Measurements from ENCODE around the gene PRRT1.

The PRRT1 gene

DNA sequence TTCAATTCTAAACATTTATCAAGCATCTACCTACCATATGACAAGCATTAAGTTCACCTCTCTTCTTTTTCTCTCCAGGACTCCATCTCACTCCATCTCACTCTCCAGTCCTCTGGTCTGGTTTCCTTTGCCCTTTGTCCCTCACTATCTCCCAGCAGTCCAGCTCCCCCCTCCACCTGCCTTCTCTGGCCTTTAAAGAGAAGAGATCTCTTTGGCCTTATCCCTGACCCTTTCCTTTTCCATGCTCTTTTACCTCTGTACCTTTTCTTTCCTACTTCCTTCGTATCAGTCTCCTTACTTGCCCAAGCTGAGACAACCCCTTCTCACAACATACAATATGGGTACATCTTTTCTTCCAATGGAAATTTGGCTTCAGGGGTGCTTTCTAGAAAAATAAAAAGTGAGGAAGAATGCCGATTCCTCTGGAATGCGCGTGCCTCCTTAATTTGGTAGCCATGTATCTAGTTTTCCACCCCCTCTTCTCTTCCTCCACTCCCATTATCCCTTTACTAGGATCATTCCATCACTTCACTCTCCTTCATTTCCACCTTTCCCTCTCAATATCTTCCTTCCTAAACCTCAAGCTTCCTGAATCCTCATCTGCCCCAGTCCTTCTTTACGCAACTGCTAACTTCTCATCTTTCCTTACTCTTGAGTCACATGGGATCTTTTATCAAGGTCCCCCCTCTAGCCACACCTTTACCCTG lies 24.9 kb upstream of the PRRT1 start:
- Histone ChIP-seq H4K20me1 (ENCODE audit: insufficient read depth, low read length) (no peaks in the 10 kb centered on the region), H3K27ac (ENCODE audit: low read length) (peak overlapping the region; percentile 93), H3K4me1 (ENCODE audit: insufficient read depth, low read length) (peaks cover 53% of the 10 kb centered on the region), H3K9me3 (ENCODE audit: insufficient read depth, low read length, severe bottlenecking) (no peaks in the 10 kb centered on the region), H2AFZ (ENCODE audit: low read depth, low read length) (peak overlapping the region; percentile 73), H3K27me3 (ENCODE audit: insufficient read depth, low read length, poor library complexity) (no peaks in the 10 kb centered on the region), H3K9ac (ENCODE audit: low read depth, low read length) (peak overlapping the region; percentile 92), H3K4me3 (ENCODE audit: low read depth in 1 of 2, low read length in 2 of 2) (peak overlapping the region; percentile 17 to 91; a peak in 3 of 4 replicates), H3K36me3 (ENCODE audit: insufficient read depth, low read length) (peaks cover 22% of the 10 kb centered on the region), H3K4me2 (ENCODE audit: insufficient read depth, low read length) (peak overlapping the region; percentile 75), H3K79me2 (ENCODE audit: insufficient read depth, low read length) (peaks cover 47% of the 10 kb centered on the region)
- DNase-seq (no peak), ATAC-seq (ENCODE audit: insufficient read depth, low read depth) (no peak)
- no peak for TF ChIP-seq CTCF (IDR thresholded peaks at IDR 0.05; ENCODE audit: borderline replicate concordance, extremely low read depth, low read length, poor library complexity, severe bottlenecking)
- no peak for TF ChIP-seq EZH2 (IDR thresholded peaks at IDR 0.05; ENCODE audit: borderline replicate concordance, low read depth, low read length, severe bottlenecking)

- H3K27ac ChIP-seq (ENCODE audit: low read length) = peak within 1 kb of the TSS; percentile 93
- TF ChIP-seq EZH2 (IDR thresholded peaks at IDR 0.05; ENCODE audit: borderline replicate concordance, low read depth, low read length, severe bottlenecking) (no peak), CTCF (IDR thresholded peaks at IDR 0.05; ENCODE audit: borderline replicate concordance, extremely low read depth, low read length, poor library complexity, severe bottlenecking) (no peak)
- DNase-seq = peak; percentile 99
- H2AFZ ChIP-seq (ENCODE audit: low read depth, low read length) = peak within 1 kb of the TSS; percentile 86
- H3K4me3 ChIP-seq (ENCODE audit: low read depth in 1 of 2, low read length in 2 of 2) = peak within 1 kb of the TSS; percentile 91
- peak within 1 kb of the TSS; percentile 92 for H3K9ac ChIP-seq (ENCODE audit: low read depth, low read length)
- H3K9me3 ChIP-seq (ENCODE audit: insufficient read depth, low read length, severe bottlenecking) = no peaks in the 10 kb centered on the region
- peak; percentile 66 for ATAC-seq (ENCODE audit: insufficient read depth, low read depth)
- peak within 1 kb of the TSS; percentile 75 for H3K4me2 ChIP-seq (ENCODE audit: insufficient read depth, low read length)
- H3K36me3 ChIP-seq (ENCODE audit: insufficient read depth, low read length) = peaks cover 19% of the 10 kb centered on the region
- peaks cover 47% of the 10 kb centered on the region for H3K79me2 ChIP-seq (ENCODE audit: insufficient read depth, low read length)
- H3K4me1 ChIP-seq (ENCODE audit: insufficient read depth, low read length) = peaks cover 49% of the 10 kb centered on the region
- H4K20me1 ChIP-seq (ENCODE audit: insufficient read depth, low read length) = no peaks in the 10 kb centered on the region
- no peaks in the 10 kb centered on the region for H3K27me3 ChIP-seq (ENCODE audit: insufficient read depth, low read length, poor library complexity)
Observed at GRCh38 chr6:32175711-32176475, 24.2 kb upstream of the PRRT1 start, which contains the start of gene AGPAT1. AGPAT1 (minus strand) TSS chr6:32176084; CDS start chr6:32171496, 4,588 bp downstream.

- Histone ChIP-seq H3K27ac (ENCODE audit: low read length) (peak overlapping the region; percentile 84), H3K36me3 (ENCODE audit: insufficient read depth, low read length) (peaks cover 21% of the 10 kb centered on the region), H3K9me3 (ENCODE audit: insufficient read depth, low read length, severe bottlenecking) (no peaks in the 10 kb centered on the region), H2AFZ (ENCODE audit: low read depth, low read length) (peak overlapping the region; percentile 86), H3K4me1 (ENCODE audit: insufficient read depth, low read length) (peaks cover 49% of the 10 kb centered on the region), H4K20me1 (ENCODE audit: insufficient read depth, low read length) (no peaks in the 10 kb centered on the region), H3K27me3 (ENCODE audit: insufficient read depth, low read length, poor library complexity) (no peaks in the 10 kb centered on the region), H3K4me3 (ENCODE audit: low read depth in 1 of 2, low read length in 2 of 2) (peak overlapping the region; percentile 91), H3K9ac (ENCODE audit: low read depth, low read length) (peak overlapping the region; percentile 92), H3K4me2 (ENCODE audit: insufficient read depth, low read length) (peak overlapping the region; percentile 75), H3K79me2 (ENCODE audit: insufficient read depth, low read length) (peaks cover 47% of the 10 kb centered on the region)
- no peak for TF ChIP-seq CTCF (IDR thresholded peaks at IDR 0.05; ENCODE audit: borderline replicate concordance, extremely low read depth, low read length, poor library complexity, severe bottlenecking)
- TF ChIP-seq EZH2 (IDR thresholded peaks at IDR 0.05; ENCODE audit: borderline replicate concordance, low read depth, low read length, severe bottlenecking) = no peak
- DNase-seq (no peak), ATAC-seq (ENCODE audit: insufficient read depth, low read depth) (no peak)
Observed at GRCh38 chr6:32175322-32175710, 23.6 kb upstream of the PRRT1 start.

All from DND-41 (cell line).